SK-N-SH (cell line): Measurements from ENCODE around the gene OR2M3.

ENCODE experiments used
- CHD2 ChIP-seq: fragments of 150-350 bp; IDR thresholded peaks from 2 replicates; pipeline ENCODE4 v1.6.1; 2018; ENCODE audit warnings: low read length; ENCODE audit not compliant: partially characterized antibody
- CTCF ChIP-seq: fragments of 200-600 bp; sonication (generic); IDR thresholded peaks from 2 replicates; pipeline ENCODE4 v1.6.1; 2017; ENCODE audit warnings: antibody characterized with exemption, mild to moderate bottlenecking, moderate library complexity
- ELF1 ChIP-seq: IDR thresholded peaks from 2 replicates; pipeline ENCODE4 v1.4.0; 2012
- EZH2phosphoT487 ChIP-seq: fragments of 200-600 bp; sonication (generic); IDR thresholded peaks from 2 replicates; pipeline ENCODE4 v1.6.1; 2017; ENCODE audit warnings: low read depth, mixed run types, mild to moderate bottlenecking, antibody characterized with exemption, moderate library complexity, borderline replicate concordance
- FOXM1 ChIP-seq: IDR thresholded peaks from 2 replicates; pipeline ENCODE4 v1.4.0; 2012; ENCODE audit warnings: low read depth, mild to moderate bottlenecking
- POLR2AphosphoS5 ChIP-seq: IDR thresholded peaks from 2 replicates; pipeline ENCODE4 v1.6.1; 2012; ENCODE audit warnings: low read depth, low read length
- RAD21 ChIP-seq: IDR thresholded peaks from 2 replicates; pipeline ENCODE4 v1.6.1; 2012; ENCODE audit warnings: mild to moderate bottlenecking, low read length
- REST ChIP-seq: IDR thresholded peaks from 2 replicates; pipeline ENCODE4 v1.6.1; 2012; ENCODE audit warnings: mild to moderate bottlenecking, low read depth, low read length, moderate library complexity
- TAF1 ChIP-seq: IDR thresholded peaks from 2 replicates; pipeline ENCODE4 v1.6.1; 2012; ENCODE audit warnings: low read depth, mild to moderate bottlenecking, low read length, moderate library complexity, borderline replicate concordance
- YY1 ChIP-seq: IDR thresholded peaks from 2 replicates; pipeline ENCODE4 v1.4.0; 2012; ENCODE audit warnings: low read depth, mild to moderate bottlenecking
- ZBTB33 ChIP-seq: IDR thresholded peaks from 2 replicates; pipeline ENCODE4 v1.4.0; 2012; ENCODE audit warnings: low read depth, borderline replicate concordance

GRCh38 chr1:248165186-248165585, 31.9 kb upstream of the OR2M3 start:
- TF ChIP-seq CHD2 (no peak), CTCF (no peak), ELF1 (no peak), YY1 (no peak), TAF1 (no peak), REST (no peak), ZBTB33 (no peak), FOXM1 (no peak), RAD21 (no peak), EZH2phosphoT487 (no peak), POLR2AphosphoS5 (no peak)
